DMS79 treated with DMSO at 0.1 percent for 48 hours (cell line): ENCODE measurements around the gene HPS5.
"Not testable (repeated sequence)": the region's sequence is repeated elsewhere in the genome, so short reads cannot be mapped to it uniquely, and the experiment has no call there.

ENCODE experiments used
- DNase-seq: peaks from one replicate; lab custom pipeline; 2025; lab: John Stamatoyannopoulos, UW

The HPS5 gene

DNA sequence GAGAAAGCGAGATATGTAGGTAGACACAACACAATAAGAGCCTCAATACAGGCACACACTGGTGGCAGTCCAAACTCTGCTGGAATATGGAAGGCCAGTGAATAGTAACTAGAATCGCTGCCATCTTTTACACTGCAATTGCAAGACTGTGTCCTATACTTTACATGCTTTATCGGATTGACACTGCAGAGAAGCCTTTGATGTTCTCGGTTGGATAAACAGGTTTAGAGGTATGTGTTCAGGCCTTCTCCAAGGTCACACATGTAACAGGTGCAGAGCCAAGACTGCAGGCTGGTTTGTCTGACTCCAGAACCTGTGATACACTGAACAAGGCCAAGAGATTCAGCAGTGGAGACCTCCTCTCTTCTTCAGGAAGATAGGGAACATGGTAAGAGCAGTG, 50.7 kb downstream of the HPS5 start:
- no peak for DNase-seq

DNA sequence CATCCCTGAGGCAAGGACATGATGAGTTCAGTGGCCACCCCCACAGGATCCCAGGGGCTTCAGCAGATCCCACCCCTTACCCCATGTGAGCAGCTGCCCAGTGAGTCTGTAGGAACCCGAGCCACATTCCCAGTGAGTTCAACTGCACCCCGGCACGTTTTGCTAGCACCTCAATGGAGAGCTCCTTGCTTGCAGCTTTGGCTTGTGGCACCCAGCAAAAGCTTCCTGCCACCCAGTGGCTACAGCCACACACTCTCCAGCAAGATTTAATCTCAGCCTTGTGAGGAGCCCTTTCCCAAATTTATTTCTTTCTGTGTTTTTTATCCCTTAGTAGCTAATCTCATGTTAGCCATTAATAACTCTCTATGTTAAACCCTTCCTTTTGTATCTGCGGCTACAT, 51.8 kb downstream of the HPS5 start:
- DNase-seq = no peak

DNA sequence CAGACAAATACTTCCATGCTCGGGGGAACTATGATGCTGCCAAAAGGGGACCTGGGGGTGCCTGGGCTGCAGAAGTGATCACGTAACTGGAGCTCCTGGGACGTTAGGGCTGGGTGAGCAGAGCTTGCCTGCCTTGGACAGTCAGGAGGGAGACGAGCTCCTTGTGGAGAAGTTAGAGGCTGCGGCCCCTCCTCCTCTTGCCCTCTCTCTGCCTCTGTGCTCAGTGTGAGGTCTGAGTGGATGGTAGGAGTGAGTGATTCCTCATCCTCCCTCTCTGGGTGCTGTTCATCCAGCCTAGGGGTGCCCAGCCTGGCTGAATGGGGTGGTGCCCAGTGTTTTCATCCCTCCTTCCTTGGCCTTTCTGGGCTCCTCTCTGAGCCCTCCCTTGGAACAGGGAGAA, 52.7 kb downstream of the HPS5 start:
- not testable (repeated sequence) for DNase-seq

- DNase-seq = not testable (repeated sequence)
These were observed 54.4 kb downstream of the HPS5 start for GRCh38 chr11:18267335-18268133.

GRCh38 chr11:18265949-18266348, 56.0 kb downstream of the HPS5 start, which contains the start of gene SAA1:
Gene SAA1 (plus strand): TSS chr11:18266264. CDS start chr11:18266888, 624 bp downstream.
- DNase-seq = no peak

- DNase-seq = no peak
These were observed 57.0 kb downstream of the HPS5 start for GRCh38 chr11:18264677-18265555.

DNA sequence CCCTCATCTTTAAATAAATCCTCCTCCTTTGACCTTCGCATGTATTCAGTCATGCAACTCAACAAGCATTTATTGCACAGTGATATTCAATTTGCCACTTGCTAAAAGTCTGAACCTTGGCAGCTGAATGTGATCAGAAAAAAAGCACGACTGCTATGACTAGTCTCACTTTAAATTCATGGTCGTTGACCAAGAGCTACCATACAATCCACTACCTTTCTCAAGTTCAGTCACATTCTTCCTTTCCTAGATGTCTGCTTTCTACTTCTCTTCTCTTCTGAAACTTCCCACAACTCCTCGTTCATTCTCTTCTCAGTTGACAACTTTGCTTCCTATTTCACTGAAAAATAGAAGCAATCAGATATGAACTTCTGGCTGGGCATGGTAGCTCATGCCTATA, 57.9 kb downstream of the HPS5 start:
- DNase-seq = no peak

GRCh38 chr11:18262681-18263350, 59.1 kb downstream of the HPS5 start:
- not testable (repeated sequence) for DNase-seq

GRCh38 chr11:18261721-18262120, 60.2 kb downstream of the HPS5 start:
- DNase-seq = no peak

- no peak for DNase-seq
These were observed 62.7 kb downstream of the HPS5 start for GRCh38 chr11:18259259-18259658.

GRCh38 chr11:18254781-18255361, 67.1 kb downstream of the HPS5 start:
- no peak for DNase-seq

GRCh38 chr11:18253778-18254338, 68.1 kb downstream of the HPS5 start:
- no peak for DNase-seq

DNA sequence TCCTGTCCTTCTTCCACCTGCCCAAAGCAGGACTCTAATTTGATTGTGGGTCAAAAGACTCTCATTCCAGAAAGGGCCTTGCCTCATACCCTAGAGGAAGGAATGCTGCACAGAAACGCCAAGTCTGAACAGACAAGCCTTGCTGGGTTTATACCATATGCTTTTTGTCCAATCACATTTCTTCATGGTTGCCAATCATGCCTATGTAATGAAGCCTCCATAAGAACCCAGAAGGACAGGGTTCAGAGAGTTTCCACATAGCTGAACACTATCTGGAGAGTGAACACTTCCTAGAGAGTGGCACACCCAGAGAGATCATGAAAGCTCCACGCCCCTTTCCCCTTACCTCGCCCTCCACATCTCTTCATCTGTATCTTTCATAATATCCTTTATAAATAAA, 68.7 kb downstream of the HPS5 start:
- no peak for DNase-seq

- DNase-seq = no peak
These were observed 73.4 kb downstream of the HPS5 start, which contains the start of gene SAA2 for GRCh38 chr11:18248561-18248960. Gene SAA2 (minus strand): TSS chr11:18248668. CDS start chr11:18248011, 657 bp downstream.

DNA sequence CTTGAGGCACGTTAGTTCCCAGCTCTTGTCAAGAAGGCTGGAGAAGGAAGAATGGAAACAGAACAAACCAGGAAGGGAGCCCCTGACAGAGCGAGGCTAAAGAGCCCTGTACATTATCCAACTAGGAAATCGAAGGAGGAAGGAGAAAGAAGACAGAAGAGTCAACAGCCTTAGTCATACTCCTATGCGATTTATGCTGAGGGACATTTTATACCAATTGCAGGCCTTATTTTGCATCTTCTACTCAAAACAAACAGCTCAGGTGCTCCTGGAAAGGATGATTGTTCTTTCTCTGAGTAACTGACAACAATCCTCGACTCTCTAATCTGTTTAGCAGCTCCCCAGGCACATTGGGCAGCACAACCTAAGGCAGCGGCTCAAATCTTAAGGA, 74.8 kb downstream of the HPS5 start:
- not testable (repeated sequence) for DNase-seq

DNA sequence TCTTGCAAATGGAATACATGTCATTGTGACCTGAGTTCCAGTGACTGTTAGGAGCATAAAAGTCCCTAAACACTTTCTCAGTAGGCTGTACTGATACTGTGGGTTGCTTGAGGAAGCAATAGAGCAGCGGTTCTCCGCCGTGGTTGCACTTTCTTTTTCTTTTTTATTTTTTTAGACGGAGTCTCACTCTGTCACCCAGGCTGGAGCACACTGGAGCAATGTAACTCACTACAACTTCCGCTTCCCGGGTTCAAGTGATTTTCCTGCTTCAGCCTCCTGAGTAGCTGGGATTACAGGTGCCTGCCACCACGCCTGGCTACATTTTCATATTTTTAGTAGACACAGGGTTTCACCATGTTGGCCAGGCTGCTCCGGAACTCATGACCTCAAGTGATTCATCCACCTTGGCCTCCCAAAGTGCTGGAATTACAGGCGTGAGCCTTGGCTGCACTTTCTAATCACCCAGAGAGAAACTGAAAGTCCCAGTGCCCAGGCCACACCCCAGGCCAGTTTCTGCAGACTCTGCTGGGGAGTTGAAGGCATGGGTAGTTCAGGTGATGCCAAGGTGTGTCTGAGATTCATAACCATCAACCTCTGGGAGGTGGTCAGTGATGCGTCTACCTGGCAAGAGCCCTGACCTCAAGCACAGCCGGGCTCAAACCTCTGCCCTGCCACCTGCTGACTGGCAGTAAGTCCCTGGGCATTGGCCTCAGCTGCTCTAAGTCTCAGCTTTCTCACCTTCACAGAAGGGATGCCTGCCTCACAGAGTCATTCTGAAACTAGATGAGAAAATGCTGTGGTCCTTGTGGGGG, 75.4 kb downstream of the HPS5 start:
- not testable (repeated sequence) for DNase-seq

- no peak for DNase-seq
These were observed 76.5 kb downstream of the HPS5 start for GRCh38 chr11:18245396-18245795.

- peak; percentile 52 for DNase-seq
These were observed 78.1 kb downstream of the HPS5 start for GRCh38 chr11:18243783-18244362.

DNA sequence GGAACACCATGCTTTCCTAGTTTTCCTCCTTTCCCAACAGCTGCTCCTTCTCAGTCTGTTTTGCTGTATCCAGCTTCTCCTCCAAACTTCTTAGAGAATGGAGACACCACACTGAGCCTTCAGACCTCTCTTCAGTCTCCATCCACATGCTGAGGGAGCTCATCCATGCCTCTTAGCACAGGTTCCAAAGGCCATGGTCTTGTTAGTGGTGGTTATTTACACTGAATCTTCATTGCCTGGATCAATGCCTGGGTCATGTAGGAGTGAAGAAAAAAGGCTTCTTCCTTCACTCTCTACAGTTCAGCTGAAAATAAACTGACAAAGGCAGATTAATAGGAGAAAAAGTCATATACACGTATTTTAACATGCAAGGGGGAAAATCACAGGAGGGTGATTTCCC, 82.3 kb downstream of the HPS5 start:
- DNase-seq = no peak

DNA sequence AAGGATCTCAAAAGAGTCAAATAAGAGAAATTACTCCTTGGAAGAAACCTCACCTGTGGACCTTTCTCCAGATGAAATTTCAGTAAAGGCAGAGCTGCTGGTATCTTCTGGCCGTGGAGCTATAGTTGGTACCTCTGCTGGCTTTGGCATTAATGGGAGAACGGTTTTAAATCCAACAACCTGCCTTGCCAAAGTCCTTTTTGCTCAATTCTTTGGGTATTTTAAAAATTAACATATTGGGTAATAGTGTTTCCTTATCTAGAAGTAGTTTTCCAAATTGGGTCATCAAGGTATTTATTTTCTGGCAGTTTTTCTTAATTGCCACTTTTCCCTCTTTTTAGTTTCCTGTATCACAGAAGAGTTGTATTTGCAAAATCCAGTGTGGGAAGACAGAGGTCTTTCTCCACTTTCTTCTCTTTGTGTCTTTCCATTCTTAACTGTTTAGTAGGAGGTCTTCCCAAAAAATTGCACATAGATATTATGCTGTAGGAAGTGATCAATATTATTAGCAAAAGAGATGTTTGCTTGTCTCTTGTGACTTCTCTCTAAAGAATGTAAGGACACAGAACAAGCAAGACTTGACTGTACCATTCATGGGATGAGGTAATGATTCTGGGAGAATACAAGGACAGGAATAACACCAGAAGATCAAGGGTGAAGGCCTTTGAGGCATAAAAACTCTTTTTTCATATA, 85.1 kb downstream of the HPS5 start, which contains the start of gene SAA4:
SAA4 (minus strand) TSS at position 139 of the 693 bp plus-strand sequence. CDS start 876 bp downstream, outside the sequence.
- DNase-seq = no peak
